Esophagus (tissue), 2 donors: Measurements from ENCODE around the gene ATF7IP. TPM values are rescaled to one million over a fixed set of nuclear protein-coding genes. Genes with fewer than 3 reads are reported as not detected.

Source experiments
- H3K27ac ChIP-seq, 2 donors: one replicate each; pipeline ENCODE4 v1.5.1; 2013; ENCODE audit warnings: low read depth in 2 of 2, mild to moderate bottlenecking in 2 of 2, inconsistent platforms in 1 of 2, low read length in 1 of 2, moderate library complexity in 1 of 2
- H3K27me3 ChIP-seq, 2 donors: one replicate each; pipeline ENCODE4 v1.6.1; 2013; ENCODE audit warnings: low read length in 2 of 2, control low read depth in 1 of 2, mild to moderate bottlenecking in 1 of 2; ENCODE audit not compliant: insufficient read depth in 2 of 2, control insufficient read depth in 1 of 2
- H3K36me3 ChIP-seq, 2 donors: one replicate each; pipeline ENCODE4 v1.6.1; 2013; ENCODE audit warnings: low read length in 1 of 2; ENCODE audit not compliant: control insufficient read depth in 2 of 2, insufficient read depth in 2 of 2
- H3K4me1 ChIP-seq, 2 donors: one replicate each; pipeline ENCODE4 v1.6.1; 2013; ENCODE audit warnings: low read length in 1 of 2; ENCODE audit not compliant: control insufficient read depth in 2 of 2, insufficient read depth in 2 of 2
- H3K4me3 ChIP-seq, 2 donors: one replicate each; pipeline ENCODE4 v1.5.1; 2013; ENCODE audit warnings: low read length in 2 of 2, mild to moderate bottlenecking in 2 of 2, low read depth in 1 of 2, moderate library complexity in 1 of 2
- H3K9me3 ChIP-seq, 2 donors: one replicate each; pipeline ENCODE4 v1.6.1; 2013; ENCODE audit warnings: mild to moderate bottlenecking in 2 of 2, low read depth in 1 of 2, low read length in 1 of 2, moderate library complexity in 1 of 2; ENCODE audit not compliant: control insufficient read depth in 2 of 2, insufficient read depth in 1 of 2
- WGBS, 2 donors: extraction: QIAGEN DNeasy Blood & Tissue Kit; methylation state at CpG; one replicate each; pipeline ENCODE4 v1.1.7; 2013; 5-methylcytosine and 5-hydroxymethylcytosine counted together
- polyA plus RNA-seq, 2 donors: library from polyadenylated mRNA; stranded (reverse); fragments of 200-250 nt; gene quantifications; one replicate each; pipeline ENCODE4 v1.2.3, GENCODE V29; 2013
- donor health status: healthy with polysubstance abuse.
- donor health status: Bipolar disorder and iron deficiency.

The ATF7IP gene
- polyA plus RNA-seq, 2 donors: 8.0 to 10.1 TPM

- Histone ChIP-seq H3K4me1 (no peaks in the 10 kb centered on the region), H3K9me3 (no peaks in the 10 kb centered on the region), H3K27ac (no peak overlapping the region), H3K27me3 (no peaks in the 10 kb centered on the region), H3K4me3 (no peak overlapping the region), H3K36me3 (peaks cover 4 to 6% of the 10 kb centered on the region in 2 donors)
- WGBS, 2 donors: 88 to 90% methylated on average over 1 of the region's 1 CpG
Observed at GRCh38 chr12:14452865-14453264, 87.4 kb downstream of the ATF7IP start.

GRCh38 chr12:14454098-14454907 lies 88.8 kb downstream of the ATF7IP start:
- Histone ChIP-seq H3K27me3 (no peaks in the 10 kb centered on the region), H3K27ac (no peak overlapping the region), H3K4me1 (no peaks in the 10 kb centered on the region), H3K9me3 (no peaks in the 10 kb centered on the region), H3K4me3 (no peak overlapping the region), H3K36me3 (peaks cover 4 to 6% of the 10 kb centered on the region in 2 donors)
- 79 to 83% methylated on average over 2 of the region's 2 CpGs for WGBS, 2 donors

- 93 to 95% methylated on average over 5 of the region's 5 CpGs for WGBS, 2 donors
- Histone ChIP-seq H3K27me3 (no peaks in the 10 kb centered on the region), H3K27ac (no peak overlapping the region), H3K36me3 (peaks cover 9% of the 10 kb centered on the region in 2 donors), H3K4me1 (no peaks in the 10 kb centered on the region), H3K9me3 (no peaks in the 10 kb centered on the region), H3K4me3 (no peak overlapping the region)
Observed at GRCh38 chr12:14460212-14460841, 94.8 kb downstream of the ATF7IP start.

GRCh38 chr12:14471497-14471896 lies 106.0 kb downstream of the ATF7IP start:
- Histone ChIP-seq H3K9me3 (peaks cover 0 to 9% of the 10 kb centered on the region in 2 donors), H3K4me1 (no peaks in the 10 kb centered on the region), H3K27me3 (no peaks in the 10 kb centered on the region), H3K4me3 (no peak overlapping the region), H3K36me3 (peaks cover 3 to 7% of the 10 kb centered on the region in 2 donors), H3K27ac (no peak overlapping the region)
- 100% methylated on average over 1 of the region's 1 CpG for WGBS, 2 donors

- H3K36me3 ChIP-seq: peaks cover 3 to 7% of the 10 kb centered on the region in 2 donors
- no peaks in the 10 kb centered on the region for H3K4me1 ChIP-seq
- no peaks in the 10 kb centered on the region for H3K27me3 ChIP-seq
- WGBS, 2 donors: 89 to 90% methylated on average over 4 of the region's 4 CpGs
- H3K9me3 ChIP-seq: peaks cover 0 to 9% of the 10 kb centered on the region in 2 donors
- no peak overlapping the region for H3K4me3 ChIP-seq
- H3K27ac ChIP-seq: no peak overlapping the region
Observed at GRCh38 chr12:14473707-14474287, 108.3 kb downstream of the ATF7IP start.

- Histone ChIP-seq H3K9me3 (peaks cover 0 to 7% of the 10 kb centered on the region in 2 donors), H3K27me3 (no peaks in the 10 kb centered on the region), H3K36me3 (peaks cover 7 to 19% of the 10 kb centered on the region in 2 donors), H3K4me3 (no peak overlapping the region), H3K27ac (no peak overlapping the region), H3K4me1 (no peaks in the 10 kb centered on the region)
- WGBS, 2 donors: 92 to 95% methylated on average over 1 of the region's 1 CpG
Observed at GRCh38 chr12:14479004-14479403, 113.5 kb downstream of the ATF7IP start.

GRCh38 chr12:14481201-14481600 lies 115.7 kb downstream of the ATF7IP start:
- H3K4me3 ChIP-seq: no peak overlapping the region
- no peaks in the 10 kb centered on the region for H3K4me1 ChIP-seq
- H3K27ac ChIP-seq: no peak overlapping the region
- peaks cover 0 to 2% of the 10 kb centered on the region in 2 donors for H3K9me3 ChIP-seq
- peaks cover 11 to 34% of the 10 kb centered on the region in 2 donors for H3K36me3 ChIP-seq
- H3K27me3 ChIP-seq: no peaks in the 10 kb centered on the region

- H3K9me3 ChIP-seq: peaks cover 0 to 2% of the 10 kb centered on the region in 2 donors
- H3K27me3 ChIP-seq: no peaks in the 10 kb centered on the region
- WGBS, 2 donors: 95 to 97% methylated on average over 1 of the region's 1 CpG
- peaks cover 11 to 35% of the 10 kb centered on the region in 2 donors for H3K36me3 ChIP-seq
- no peaks in the 10 kb centered on the region for H3K4me1 ChIP-seq
- no peak overlapping the region for H3K27ac ChIP-seq
- no peak overlapping the region for H3K4me3 ChIP-seq
Observed at GRCh38 chr12:14482361-14482760, 116.9 kb downstream of the ATF7IP start.

- Histone ChIP-seq H3K27ac (no peak overlapping the region), H3K4me1 (no peaks in the 10 kb centered on the region), H3K9me3 (peaks cover 0 to 2% of the 10 kb centered on the region in 2 donors), H3K36me3 (peaks cover 11 to 35% of the 10 kb centered on the region in 2 donors), H3K27me3 (no peaks in the 10 kb centered on the region), H3K4me3 (no peak overlapping the region)
- 80 to 87% methylated on average over 2 of the region's 2 CpGs for WGBS, 2 donors
Observed at GRCh38 chr12:14482886-14483285, 117.4 kb downstream of the ATF7IP start.
